Tibial nerve (tissue), 4 donors: ENCODE measurements around the gene MLXIP. TPM values are rescaled to one million over a fixed set of nuclear protein-coding genes. Genes with fewer than 3 reads are reported as not detected.
"Not testable (repeated sequence)": the region's sequence is repeated elsewhere in the genome, so short reads cannot be mapped to it uniquely, and the experiment has no call there.

Experiments used
- DNase-seq, 2 donors: peaks; one replicate each; pipeline ENCODE4 v3.0.0-alpha.2; 2019; ENCODE audit warnings: low spot score in 2 of 2
- H3K27ac ChIP-seq, 4 donors: fragments of 200-600 bp; sonication (generic) in 3 of 4; one replicate each; pipeline ENCODE4 v1.5.1; 2017 to 2019; ENCODE audit warnings: mild to moderate bottlenecking in 1 of 4
- H3K27me3 ChIP-seq, 2 donors: fragments of 200-600 bp; sonication (generic) in 1 of 2; one replicate each; pipeline versions ENCODE4 v1.5.1 to v1.6.0; 2017 to 2019
- H3K36me3 ChIP-seq, 3 donors: fragments of 200-600 bp; sonication (generic); one replicate each; pipeline ENCODE4 v1.5.1; 2018 to 2019
- H3K4me1 ChIP-seq, 4 donors: fragments of 200-600 bp; sonication (generic) in 3 of 4; one replicate each; pipeline ENCODE4 v1.5.1; 2017 to 2019
- H3K4me3 ChIP-seq, 4 donors: fragments of 200-600 bp; sonication (generic) in 3 of 4; one replicate each; pipeline ENCODE4 v1.5.1; 2017 to 2019; ENCODE audit warnings: mild to moderate bottlenecking in 1 of 4, moderate library complexity in 1 of 4
- H3K9me3 ChIP-seq, 4 donors: fragments of 200-600 bp; sonication (generic) in 3 of 4; one replicate each; pipeline ENCODE4 v1.5.1; 2017 to 2019
- CTCF ChIP-seq, 5 experiments: fragments of 200-600 bp in 3 of 5; fragments of 450-650 bp in 2 of 5; sonication (generic) in 3 of 5; IDR thresholded peaks; one replicate each; pipeline ENCODE4 v1.5.1; 2016 to 2019; ENCODE audit warnings: antibody characterized with exemption in 5 of 5, mild to moderate bottlenecking in 3 of 5, moderate library complexity in 2 of 5
- EP300 ChIP-seq, 2 donors: sonication (generic); formaldehyde crosslinking; IDR thresholded peaks; one replicate each; pipeline ENCODE4 v1.6.1; 2017; ENCODE audit warnings: antibody characterized with exemption in 2 of 2, mild to moderate bottlenecking in 1 of 2
- POLR2A ChIP-seq, 2 donors: fragments of 450-650 bp; IDR thresholded peaks; one replicate each; pipeline ENCODE4 v1.6.1; 2017; ENCODE audit warnings: antibody characterized with exemption in 2 of 2, mild to moderate bottlenecking in 2 of 2, moderate library complexity in 2 of 2
- WGBS, 2 donors: methylation state at CpG; one replicate each; pipeline ENCODE4 v1.1.5; 2018; 5-methylcytosine and 5-hydroxymethylcytosine counted together
- total RNA-seq, 4 donors: library from RNA; depleted of rRNA; stranded (reverse); fragments of >200 nt; gene quantifications; one replicate each; pipeline ENCODE4 v1.1.0, GENCODE V29; 2016

Gene MLXIP
- total RNA-seq, 4 donors from 2014 or later, result 22.1 to 57.0 (median 27.1) TPM

GRCh38 chr12:122107261-122107660 is 28.7 kb downstream of the MLXIP start:
- Histone ChIP-seq H3K36me3 (no peaks in the 10 kb centered on the region), H3K4me1 (peaks cover 0 to 37% (median 18%) of the 10 kb centered on the region in 4 donors), H3K27ac (no peak overlapping the region), H3K9me3 (no peaks in the 10 kb centered on the region), H3K4me3 (no peak overlapping the region), H3K27me3 (no peaks in the 10 kb centered on the region)
- TF ChIP-seq CTCF (IDR thresholded peaks at IDR 0.05) (no peak), EP300 (IDR thresholded peaks at IDR 0.05) (no peak), POLR2A (IDR thresholded peaks at IDR 0.05) (no peak)
- 48 to 58% methylated on average over 6 of the region's 6 CpGs for WGBS, 2 donors
- DNase-seq, result no peak

GRCh38 chr12:122111089-122111641 is 32.6 kb downstream of the MLXIP start:
- no peak overlapping the region for H3K27ac ChIP-seq
- H3K27me3 ChIP-seq, result no peaks in the 10 kb centered on the region
- 75 to 82% methylated on average over 2 of the region's 2 CpGs for WGBS, 2 donors
- no peaks in the 10 kb centered on the region for H3K9me3 ChIP-seq
- no peaks in the 10 kb centered on the region for H3K36me3 ChIP-seq
- no peak overlapping the region for H3K4me3 ChIP-seq
- no peak for DNase-seq
- H3K4me1 ChIP-seq, result peaks cover 0 to 37% (median 18%) of the 10 kb centered on the region in 4 donors
- no peak for TF ChIP-seq CTCF (IDR thresholded peaks at IDR 0.05)
- no peak for TF ChIP-seq EP300 (IDR thresholded peaks at IDR 0.05)
- TF ChIP-seq POLR2A (IDR thresholded peaks at IDR 0.05), result no peak

- H3K27me3 ChIP-seq, result no peaks in the 10 kb centered on the region
- no peaks in the 10 kb centered on the region for H3K9me3 ChIP-seq
- H3K36me3 ChIP-seq, result no peaks in the 10 kb centered on the region
- H3K27ac ChIP-seq, result peak overlapping the region in 2 of 4 donors; percentile 48 to 57
- WGBS, 2 donors, result 43 to 54% methylated on average over 16 of the region's 16 CpGs
- H3K4me1 ChIP-seq, result peaks cover 0 to 51% (median 19%) of the 10 kb centered on the region in 4 donors
- no peak overlapping the region for H3K4me3 ChIP-seq
- TF ChIP-seq EP300 (IDR thresholded peaks at IDR 0.05) (no peak), CTCF (IDR thresholded peaks at IDR 0.05) (peak in 1 of 5 experiments; percentile 15), POLR2A (IDR thresholded peaks at IDR 0.05) (no peak)
- no peak for DNase-seq
Observed at GRCh38 chr12:122116707-122117535, 38.4 kb downstream of the MLXIP start.

GRCh38 chr12:122117979-122118378 is 39.4 kb downstream of the MLXIP start:
- Histone ChIP-seq H3K27ac (peak overlapping the region in 1 of 4 donors; percentile 10), H3K4me3 (no peak overlapping the region), H3K36me3 (no peaks in the 10 kb centered on the region), H3K27me3 (no peaks in the 10 kb centered on the region), H3K9me3 (no peaks in the 10 kb centered on the region), H3K4me1 (peaks cover 0 to 62% (median 20%) of the 10 kb centered on the region in 4 donors)
- TF ChIP-seq EP300 (IDR thresholded peaks at IDR 0.05) (no peak), CTCF (IDR thresholded peaks at IDR 0.05) (no peak), POLR2A (IDR thresholded peaks at IDR 0.05) (no peak)
- DNase-seq, result no peak
- WGBS, 2 donors, result 71 to 76% methylated on average over 8 of the region's 8 CpGs

- 47% methylated on average over 11 of the region's 11 CpGs for WGBS, 2 donors
- not testable (repeated sequence) for H3K36me3 ChIP-seq, H3K27me3 ChIP-seq, H3K27ac ChIP-seq, H3K9me3 ChIP-seq, H3K4me3 ChIP-seq, DNase-seq
- H3K4me1 ChIP-seq, result peaks cover 0 to 63% (median 28%) of the 10 kb centered on the region in 4 donors
Observed at GRCh38 chr12:122121341-122121740, 42.8 kb downstream of the MLXIP start.
